Stimulated activated CD8-positive, alpha-beta memory T cell treated with anti-CD3 and anti-CD28 coated beads, Interleukin-12 subunit alpha, Interleukin-12 subunit beta, amount 100 ng/mL, for 4 hours (primary cell): ENCODE data around the gene SNAI1.
"Not testable (repeated sequence)": the region's sequence is repeated elsewhere in the genome, so short reads cannot be mapped to it uniquely, and the experiment has no call there.

Experiments used
- DNase-seq: peaks from one replicate; pipeline ENCODE4 v3.0.0-alpha.2; 2020; ENCODE audit warnings: low read depth

The SNAI1 gene

GRCh38 chr20:49982346-49983122 lies at the start of gene SNAI1:
Gene SNAI1, plus strand, starts transcription at chr20:49982980. Its CDS starts 80 bp downstream, at chr20:49983060.
- DNase-seq = peak; percentile 73

- no peak for DNase-seq
These were observed 47.0 kb upstream of the SNAI1 start for GRCh38 chr20:49935746-49936152.

GRCh38 chr20:49936153-49937026 lies 46.4 kb upstream of the SNAI1 start, which contains the start of gene RNF114:
Gene RNF114, plus strand, starts transcription at chr20:49936397. Its CDS starts 16 bp downstream, at chr20:49936413.
- DNase-seq = peak; percentile 86

GRCh38 chr20:49937027-49937929 lies 45.5 kb upstream of the SNAI1 start:
- no peak for DNase-seq

- DNase-seq = no peak
These were observed 44.3 kb upstream of the SNAI1 start for GRCh38 chr20:49938173-49939163.

GRCh38 chr20:49941456-49941855 lies 41.3 kb upstream of the SNAI1 start:
- DNase-seq = no peak

GRCh38 chr20:49942303-49942702 lies 40.5 kb upstream of the SNAI1 start:
- no peak for DNase-seq

- DNase-seq = no peak
These were observed 39.8 kb upstream of the SNAI1 start for GRCh38 chr20:49942942-49943341.

- no peak for DNase-seq
These were observed 37.5 kb upstream of the SNAI1 start for GRCh38 chr20:49945306-49945700.

- no peak for DNase-seq
These were observed 36.9 kb upstream of the SNAI1 start for GRCh38 chr20:49945701-49946477.

GRCh38 chr20:49948178-49948577 lies 34.6 kb upstream of the SNAI1 start:
- no peak for DNase-seq

GRCh38 chr20:49948809-49949507 lies 33.8 kb upstream of the SNAI1 start:
- DNase-seq = no peak

- no peak for DNase-seq
These were observed 31.6 kb upstream of the SNAI1 start for GRCh38 chr20:49951151-49951550.

- DNase-seq = no peak
These were observed 27.6 kb upstream of the SNAI1 start for GRCh38 chr20:49955167-49955566.

- DNase-seq = not testable (repeated sequence)
These were observed 26.9 kb upstream of the SNAI1 start for GRCh38 chr20:49955830-49956396.

GRCh38 chr20:49956689-49957088 lies 26.1 kb upstream of the SNAI1 start:
- DNase-seq = no peak

GRCh38 chr20:49957089-49957938 lies 25.5 kb upstream of the SNAI1 start:
- not testable (repeated sequence) for DNase-seq

GRCh38 chr20:49961413-49961812 lies 21.4 kb upstream of the SNAI1 start:
- no peak for DNase-seq
